Liver (tissue), 3 donors: ENCODE data around the gene CRADD.

Experiments used
- FOXA1 ChIP-seq: IDR thresholded peaks from 2 replicates; pipeline ENCODE4 v1.6.1; 2016; ENCODE audit warnings: antibody characterized with exemption
- MAX ChIP-seq: IDR thresholded peaks from 2 replicates; pipeline ENCODE4 v1.6.1; 2016; ENCODE audit warnings: antibody characterized with exemption
- NR2F2 ChIP-seq: IDR thresholded peaks from 2 replicates; pipeline ENCODE4 v1.6.1; 2016; ENCODE audit warnings: antibody characterized with exemption
- REST ChIP-seq: IDR thresholded peaks from 2 replicates; pipeline ENCODE4 v1.6.1; 2016; ENCODE audit warnings: antibody characterized with exemption, mild to moderate bottlenecking
- TAF1 ChIP-seq: conservative IDR thresholded peaks from 2 replicates; pipeline ENCODE4 v1.6.1; 2016; ENCODE audit warnings: antibody characterized with exemption, mild to moderate bottlenecking
- TF ChIP-seq, protein P1 (sequence below): fragments of 150-350 bp; IDR thresholded peaks from 2 replicates; pipeline ENCODE4 v1.5.1; 2017; ENCODE audit warnings: improper control_type of control experiment, low read depth, low read length; ENCODE audit not compliant: missing input control
- donor health status: healthy.
- donor health status: healthy.

GRCh38 chr12:93896427-93896826 lies 219.3 kb downstream of the CRADD start:
- no peak for TF ChIP-seq TAF1
- no peak for TF ChIP-seq REST
- TF ChIP-seq, protein P1, sequence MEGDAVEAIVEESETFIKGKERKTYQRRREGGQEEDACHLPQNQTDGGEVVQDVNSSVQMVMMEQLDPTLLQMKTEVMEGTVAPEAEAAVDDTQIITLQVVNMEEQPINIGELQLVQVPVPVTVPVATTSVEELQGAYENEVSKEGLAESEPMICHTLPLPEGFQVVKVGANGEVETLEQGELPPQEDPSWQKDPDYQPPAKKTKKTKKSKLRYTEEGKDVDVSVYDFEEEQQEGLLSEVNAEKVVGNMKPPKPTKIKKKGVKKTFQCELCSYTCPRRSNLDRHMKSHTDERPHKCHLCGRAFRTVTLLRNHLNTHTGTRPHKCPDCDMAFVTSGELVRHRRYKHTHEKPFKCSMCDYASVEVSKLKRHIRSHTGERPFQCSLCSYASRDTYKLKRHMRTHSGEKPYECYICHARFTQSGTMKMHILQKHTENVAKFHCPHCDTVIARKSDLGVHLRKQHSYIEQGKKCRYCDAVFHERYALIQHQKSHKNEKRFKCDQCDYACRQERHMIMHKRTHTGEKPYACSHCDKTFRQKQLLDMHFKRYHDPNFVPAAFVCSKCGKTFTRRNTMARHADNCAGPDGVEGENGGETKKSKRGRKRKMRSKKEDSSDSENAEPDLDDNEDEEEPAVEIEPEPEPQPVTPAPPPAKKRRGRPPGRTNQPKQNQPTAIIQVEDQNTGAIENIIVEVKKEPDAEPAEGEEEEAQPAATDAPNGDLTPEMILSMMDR: no peak
- no peak for TF ChIP-seq MAX
- TF ChIP-seq FOXA1: no peak
- no peak for TF ChIP-seq NR2F2
